H9 (cell line): ENCODE results near the gene GPC6. TPM values are rescaled to one million over a fixed set of nuclear protein-coding genes. Genes with fewer than 3 reads are reported as not detected.
A peak's percentile ranks its signal among the peaks of the same experiment; 100 is the strongest.

Experiments
- DNase-seq: peaks from one replicate; pipeline ENCODE4 v3.0.0-alpha.2; 2017
- H2AFZ ChIP-seq: one replicate; pipeline ENCODE4 v1.6.1; 2013; ENCODE audit warnings: mild to moderate bottlenecking, low read length, control low read depth, moderate library complexity
- H2AK5ac ChIP-seq: 2 replicates; pipeline ENCODE4 v1.6.1; 2013; ENCODE audit warnings: low read length, control low read depth, mixed read lengths; ENCODE audit not compliant: insufficient read length
- H2BK120ac ChIP-seq: one replicate; pipeline ENCODE4 v1.6.1; 2013; ENCODE audit warnings: low read depth, mild to moderate bottlenecking, low read length, control low read depth, inconsistent platforms; ENCODE audit not compliant: poor library complexity, severe bottlenecking
- H2BK12ac ChIP-seq: 2 replicates; pipeline ENCODE4 v1.6.1; 2013; ENCODE audit warnings: low read length, control low read depth, mixed read lengths, low read depth; ENCODE audit not compliant: insufficient read length
- H2BK15ac ChIP-seq: 2 replicates; pipeline ENCODE4 v1.6.1; 2013; ENCODE audit warnings: low read depth, low read length, control low read depth
- H2BK20ac ChIP-seq: one replicate; pipeline ENCODE4 v1.6.1; 2013; ENCODE audit warnings: low read depth, mild to moderate bottlenecking, low read length, control low read depth, inconsistent platforms; ENCODE audit not compliant: poor library complexity, severe bottlenecking
- H2BK5ac ChIP-seq: 2 replicates; pipeline ENCODE4 v1.6.1; 2013; ENCODE audit warnings: low read length, control low read depth, mixed read lengths; ENCODE audit not compliant: insufficient read length
- H3K14ac ChIP-seq: 2 replicates; pipeline ENCODE4 v1.6.1; 2013; ENCODE audit warnings: low read length, control low read depth; ENCODE audit not compliant: insufficient read depth
- H3K18ac ChIP-seq: 2 replicates; pipeline ENCODE4 v1.6.1; 2013; ENCODE audit warnings: low read depth, mild to moderate bottlenecking, mixed read lengths, low read length, control low read depth; ENCODE audit not compliant: insufficient read length
- H3K23ac ChIP-seq: 2 replicates; pipeline ENCODE4 v1.6.1; 2013; ENCODE audit warnings: low read length, control low read depth, mixed read lengths, low read depth; ENCODE audit not compliant: insufficient read length
- H3K23me2 ChIP-seq: 2 replicates; pipeline ENCODE4 v1.6.1; 2013; ENCODE audit warnings: low read depth, mild to moderate bottlenecking, mixed read lengths, low read length, control low read depth; ENCODE audit not compliant: insufficient read length, poor library complexity, severe bottlenecking
- H3K27ac ChIP-seq: 2 replicates; pipeline ENCODE4 v1.5.1; 2013; ENCODE audit warnings: low read length, control low read depth, mixed read lengths, low read depth; ENCODE audit not compliant: insufficient read length
- H3K27me3 ChIP-seq: 2 replicates; pipeline ENCODE4 v1.6.1; 2013; ENCODE audit warnings: low read length, control low read depth, inconsistent platforms; ENCODE audit not compliant: insufficient read depth
- H3K4ac ChIP-seq: 2 replicates; pipeline ENCODE4 v1.6.1; 2013; ENCODE audit warnings: low read depth, mild to moderate bottlenecking, control low read depth, inconsistent platforms, low read length, moderate library complexity
- H3K4me1 ChIP-seq: 2 replicates; pipeline ENCODE4 v1.6.1; 2013; ENCODE audit warnings: low read length, control low read depth, inconsistent platforms; ENCODE audit not compliant: insufficient read depth
- H3K4me2 ChIP-seq: 2 replicates; pipeline ENCODE4 v1.6.1; 2013; ENCODE audit warnings: low read length, control low read depth, mixed read lengths; ENCODE audit not compliant: insufficient read length, insufficient read depth
- H3K56ac ChIP-seq: 2 replicates; pipeline ENCODE4 v1.6.1; 2013; ENCODE audit warnings: low read depth, mild to moderate bottlenecking, mixed read lengths, low read length, control low read depth; ENCODE audit not compliant: insufficient read length
- H3K79me1 ChIP-seq: 2 replicates; pipeline ENCODE4 v1.6.1; 2013; ENCODE audit warnings: low read depth, mild to moderate bottlenecking, moderate library complexity, low read length, control low read depth, inconsistent platforms; ENCODE audit not compliant: insufficient read depth, poor library complexity, severe bottlenecking
- H3K79me2 ChIP-seq: 2 replicates; pipeline ENCODE4 v1.6.1; 2013; ENCODE audit warnings: low read length, control low read depth, inconsistent platforms; ENCODE audit not compliant: insufficient read depth
- H3K9ac ChIP-seq: 2 replicates; pipeline ENCODE4 v1.6.1; 2013; ENCODE audit warnings: low read length, control low read depth, mixed read lengths; ENCODE audit not compliant: insufficient read length; ENCODE audit errors: extremely low read depth
- H3K9me3 ChIP-seq: one replicate; pipeline ENCODE4 v1.6.1; 2013; ENCODE audit warnings: low read depth, low read length, inconsistent platforms; ENCODE audit not compliant: control insufficient read depth
- H3T11ph ChIP-seq: one replicate; pipeline ENCODE4 v1.6.1; 2013; ENCODE audit warnings: mild to moderate bottlenecking, low read length, control low read depth, inconsistent platforms
- H4K20me1 ChIP-seq: one replicate; pipeline ENCODE4 v1.6.1; 2013; ENCODE audit not compliant: control insufficient read depth, insufficient read length, insufficient read depth
- H4K5ac ChIP-seq: 2 replicates; pipeline ENCODE4 v1.6.1; 2013; ENCODE audit warnings: low read depth, mild to moderate bottlenecking, mixed read lengths, low read length, control low read depth; ENCODE audit not compliant: insufficient read length
- H4K8ac ChIP-seq: replicated peaks from 2 replicates; pipeline ENCODE4 v1.6.1; 2013; ENCODE audit warnings: low read length, control low read depth, mixed read lengths, low read depth; ENCODE audit not compliant: insufficient read length
- H4K91ac ChIP-seq: 2 replicates; pipeline ENCODE4 v1.6.1; 2013; ENCODE audit warnings: low read depth, mild to moderate bottlenecking, moderate library complexity, mixed read lengths, low read length, control low read depth; ENCODE audit not compliant: insufficient read length
- H3K27ac Mint-ChIP-seq, 3 experiments: 2 replicates in 2 of 3; 3 replicates in 1 of 3; pipeline ENCODE4 v1.8.0; 2020 to 2021; ENCODE audit warnings: mixed read lengths in 3 of 3, mild to moderate bottlenecking in 1 of 3, moderate library complexity in 1 of 3
- H3K27me3 Mint-ChIP-seq: 2 replicates; pipeline ENCODE4 v1.8.0; 2021; ENCODE audit warnings: low read depth, mild to moderate bottlenecking, moderate library complexity, mixed read lengths
- H3K36me3 Mint-ChIP-seq, 3 experiments: 2 replicates in 2 of 3; 3 replicates in 1 of 3; pipeline ENCODE4 v1.8.0; 2020 to 2021; ENCODE audit warnings: low read depth in 3 of 3, mixed read lengths in 3 of 3; ENCODE audit not compliant: insufficient read depth in 1 of 3
- H3K4me1 Mint-ChIP-seq, 2 experiments: 2 replicates each; pipeline ENCODE4 v1.8.0; 2020; ENCODE audit warnings: mixed read lengths in 2 of 2
- H3K4me3 Mint-ChIP-seq, 2 experiments: 2 replicates in 1 of 2; 3 replicates in 1 of 2; pipeline ENCODE4 v1.8.0; 2020 to 2021; ENCODE audit warnings: mild to moderate bottlenecking in 2 of 2, mixed read lengths in 2 of 2, moderate library complexity in 1 of 2
- H3K9me3 Mint-ChIP-seq, 2 experiments: 2 replicates in 1 of 2; 3 replicates in 1 of 2; pipeline ENCODE4 v1.8.0; 2020; ENCODE audit warnings: mild to moderate bottlenecking in 2 of 2, mixed read lengths in 2 of 2, moderate library complexity in 1 of 2
- WGBS: extraction: QIAGEN DNeasy Blood & Tissue Kit; methylation state at CpG from one replicate; pipeline ENCODE4 v1.1.7; 2013; ENCODE audit warnings: missing lambda C conversion rate, low lambda C conversion rate, mixed read lengths; ENCODE audit not compliant: insufficient read length; ENCODE audit errors: extremely low coverage; 5-methylcytosine and 5-hydroxymethylcytosine counted together
- total RNA-seq: library from RNA; stranded (reverse); gene quantifications from 2 replicates; pipeline ENCODE4 v1.2.1, GENCODE V29; 2021
- TF ChIP-seq, protein P1 (sequence below): fragments of 200-600 bp; sonication (generic); conservative IDR thresholded peaks from 3 replicates; pipeline ENCODE4 v1.8.0; 2021; ENCODE audit warnings: antibody characterized with exemption, mild to moderate bottlenecking

The GPC6 gene
- total RNA-seq, 1 experiment from 2014 or later: 15.6 TPM

DNA sequence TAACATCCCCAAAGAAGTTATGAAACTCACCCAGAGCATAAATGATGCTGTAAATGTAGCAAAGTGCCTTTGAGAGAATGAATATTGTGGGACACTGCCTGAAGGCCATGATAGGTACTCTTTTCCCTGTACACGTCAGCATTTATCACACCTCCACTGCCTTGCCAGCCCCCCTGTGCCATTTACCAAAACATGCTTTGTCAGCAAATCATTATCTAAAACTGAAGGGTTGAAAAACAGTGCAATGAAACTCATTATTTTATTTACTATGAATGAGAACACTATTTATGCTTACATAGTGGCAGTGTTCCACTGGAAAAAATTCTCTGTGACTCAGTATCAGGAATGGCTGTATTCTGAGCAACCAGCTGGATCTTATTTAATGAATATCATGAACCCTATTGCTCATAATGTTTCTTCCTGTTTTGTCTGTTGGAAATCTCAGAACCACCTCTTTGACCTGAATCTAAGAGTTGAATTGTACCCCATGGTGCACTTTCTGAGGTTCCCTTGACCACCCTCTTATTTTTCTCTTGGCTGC, 688.7 kb downstream of the GPC6 start:
- Mint-ChIP-seq H3K9me3 (no peaks in the 10 kb centered on the region), H3K4me1 (no peaks in the 10 kb centered on the region), H3K27me3 (no peaks in the 10 kb centered on the region), H3K27ac (peak overlapping the region in 1 of 3 experiments; percentile 10; a peak in 1 of 7 replicates), H3K36me3 (no peaks in the 10 kb centered on the region), H3K4me3 (no peak overlapping the region)
- Histone ChIP-seq H3K9me3 (no peaks in the 10 kb centered on the region), H2AK5ac (no peak overlapping the region), H3K9ac (no peak overlapping the region), H3K27ac (no peak overlapping the region), H3K23ac (no peak overlapping the region), H3K14ac (no peak overlapping the region), H4K20me1 (no peaks in the 10 kb centered on the region), H3K79me1 (no peaks in the 10 kb centered on the region), H2AFZ (no peak overlapping the region), H2BK15ac (no peak overlapping the region), H4K91ac (no peak overlapping the region), H3T11ph (no peak overlapping the region), H3K23me2 (no peaks in the 10 kb centered on the region), H3K79me2 (no peaks in the 10 kb centered on the region), H2BK12ac (no peak overlapping the region), H3K4me2 (no peak overlapping the region), H3K27me3 (no peaks in the 10 kb centered on the region), H4K8ac (no peak overlapping the region), H3K4ac (no peak overlapping the region), H2BK120ac (no peak overlapping the region), H3K56ac (no peak overlapping the region), H4K5ac (no peak overlapping the region), H2BK20ac (no peak overlapping the region), H3K18ac (no peak overlapping the region), H2BK5ac (no peak overlapping the region), H3K4me1 (no peaks in the 10 kb centered on the region)
- TF ChIP-seq, protein P1, sequence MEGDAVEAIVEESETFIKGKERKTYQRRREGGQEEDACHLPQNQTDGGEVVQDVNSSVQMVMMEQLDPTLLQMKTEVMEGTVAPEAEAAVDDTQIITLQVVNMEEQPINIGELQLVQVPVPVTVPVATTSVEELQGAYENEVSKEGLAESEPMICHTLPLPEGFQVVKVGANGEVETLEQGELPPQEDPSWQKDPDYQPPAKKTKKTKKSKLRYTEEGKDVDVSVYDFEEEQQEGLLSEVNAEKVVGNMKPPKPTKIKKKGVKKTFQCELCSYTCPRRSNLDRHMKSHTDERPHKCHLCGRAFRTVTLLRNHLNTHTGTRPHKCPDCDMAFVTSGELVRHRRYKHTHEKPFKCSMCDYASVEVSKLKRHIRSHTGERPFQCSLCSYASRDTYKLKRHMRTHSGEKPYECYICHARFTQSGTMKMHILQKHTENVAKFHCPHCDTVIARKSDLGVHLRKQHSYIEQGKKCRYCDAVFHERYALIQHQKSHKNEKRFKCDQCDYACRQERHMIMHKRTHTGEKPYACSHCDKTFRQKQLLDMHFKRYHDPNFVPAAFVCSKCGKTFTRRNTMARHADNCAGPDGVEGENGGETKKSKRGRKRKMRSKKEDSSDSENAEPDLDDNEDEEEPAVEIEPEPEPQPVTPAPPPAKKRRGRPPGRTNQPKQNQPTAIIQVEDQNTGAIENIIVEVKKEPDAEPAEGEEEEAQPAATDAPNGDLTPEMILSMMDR: no peak
- no peak for DNase-seq
- no CpG with 5 or more reads among the region's 1 CpG for WGBS
